Measurements from ENCODE around the gene RNF103. TPM values are rescaled to one million over a fixed set of nuclear protein-coding genes. Genes with fewer than 3 reads are reported as not detected.

The RNF103 gene
- total and polyA plus RNA-seq, 2 of the 13 experiments (the other 11 are each of a cell fraction or from before 2014, with no cell fraction given), result 19.8 to 21.1 TPM

DNA sequence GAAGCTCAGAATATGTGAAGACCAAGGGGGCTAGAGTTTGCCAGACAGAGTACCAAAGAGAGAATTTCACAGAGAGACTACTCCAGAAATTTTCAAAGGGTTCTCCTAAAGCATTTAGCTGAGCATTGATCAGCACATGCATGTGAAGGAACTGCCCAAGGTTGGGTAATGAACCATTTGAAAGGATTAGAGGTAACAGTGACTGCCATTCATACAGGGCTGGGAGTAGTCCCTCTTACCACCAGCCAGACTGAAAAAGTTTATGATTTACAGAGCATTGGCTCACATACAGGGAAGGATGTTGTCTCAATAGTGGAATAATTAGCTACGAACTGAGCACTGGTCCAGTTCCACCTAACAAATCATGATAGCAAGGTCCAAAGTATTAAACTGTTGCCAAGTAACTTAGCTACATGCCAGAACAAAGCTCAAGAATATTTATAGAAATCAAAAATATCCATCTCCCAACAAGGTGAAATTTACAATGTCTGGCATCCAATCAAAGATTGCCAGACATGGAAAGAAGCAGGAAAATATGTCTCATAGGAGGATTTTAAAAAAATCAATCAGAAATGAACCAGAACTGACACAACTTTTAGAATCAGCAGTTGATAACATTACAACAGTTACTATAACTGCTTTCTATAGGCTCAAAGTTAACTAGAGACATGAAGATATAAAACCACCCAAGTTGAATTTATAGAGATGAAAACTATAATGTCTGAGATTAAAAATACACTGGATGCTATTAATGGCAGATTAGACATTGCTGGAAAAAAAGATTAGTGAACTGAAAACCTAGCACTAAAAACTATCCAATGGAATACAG is 25.7 kb upstream of the RNF103 start (continued):
- TF ChIP-seq, protein P1, sequence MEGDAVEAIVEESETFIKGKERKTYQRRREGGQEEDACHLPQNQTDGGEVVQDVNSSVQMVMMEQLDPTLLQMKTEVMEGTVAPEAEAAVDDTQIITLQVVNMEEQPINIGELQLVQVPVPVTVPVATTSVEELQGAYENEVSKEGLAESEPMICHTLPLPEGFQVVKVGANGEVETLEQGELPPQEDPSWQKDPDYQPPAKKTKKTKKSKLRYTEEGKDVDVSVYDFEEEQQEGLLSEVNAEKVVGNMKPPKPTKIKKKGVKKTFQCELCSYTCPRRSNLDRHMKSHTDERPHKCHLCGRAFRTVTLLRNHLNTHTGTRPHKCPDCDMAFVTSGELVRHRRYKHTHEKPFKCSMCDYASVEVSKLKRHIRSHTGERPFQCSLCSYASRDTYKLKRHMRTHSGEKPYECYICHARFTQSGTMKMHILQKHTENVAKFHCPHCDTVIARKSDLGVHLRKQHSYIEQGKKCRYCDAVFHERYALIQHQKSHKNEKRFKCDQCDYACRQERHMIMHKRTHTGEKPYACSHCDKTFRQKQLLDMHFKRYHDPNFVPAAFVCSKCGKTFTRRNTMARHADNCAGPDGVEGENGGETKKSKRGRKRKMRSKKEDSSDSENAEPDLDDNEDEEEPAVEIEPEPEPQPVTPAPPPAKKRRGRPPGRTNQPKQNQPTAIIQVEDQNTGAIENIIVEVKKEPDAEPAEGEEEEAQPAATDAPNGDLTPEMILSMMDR (CRISPR knock-in tag; IDR thresholded peaks at IDR 0.05), result no peak
- no peak for TF ChIP-seq NBN (conservative IDR thresholded peaks at IDR 0.05)
- no peak for TF ChIP-seq ZNF234 (CRISPR knock-in tag; conservative IDR thresholded peaks at IDR 0.05)
- TF ChIP-seq XBP1 (CRISPR knock-in tag; IDR thresholded peaks at IDR 0.05), result no peak
- no peak for TF ChIP-seq HOXA7 (CRISPR knock-in tag; IDR thresholded peaks at IDR 0.05)
- peak; percentile 39; the same call in 1 of the 2 replicates for TF ChIP-seq RAD21 (CRISPR knock-in tag; IDR thresholded peaks at IDR 0.05)
- TF ChIP-seq ZNF607 (CRISPR knock-in tag; IDR thresholded peaks at IDR 0.05; ENCODE audit: borderline replicate concordance), result no peak
- TF ChIP-seq HNRNPK (IDR thresholded peaks at IDR 0.05; ENCODE audit: low read depth, low read length, poor library complexity, severe bottlenecking), result no peak
- TF ChIP-seq KDM3A (CRISPR knock-in tag; IDR thresholded peaks at IDR 0.05; ENCODE audit: low read depth), result no peak
- TF ChIP-seq, protein P2, sequence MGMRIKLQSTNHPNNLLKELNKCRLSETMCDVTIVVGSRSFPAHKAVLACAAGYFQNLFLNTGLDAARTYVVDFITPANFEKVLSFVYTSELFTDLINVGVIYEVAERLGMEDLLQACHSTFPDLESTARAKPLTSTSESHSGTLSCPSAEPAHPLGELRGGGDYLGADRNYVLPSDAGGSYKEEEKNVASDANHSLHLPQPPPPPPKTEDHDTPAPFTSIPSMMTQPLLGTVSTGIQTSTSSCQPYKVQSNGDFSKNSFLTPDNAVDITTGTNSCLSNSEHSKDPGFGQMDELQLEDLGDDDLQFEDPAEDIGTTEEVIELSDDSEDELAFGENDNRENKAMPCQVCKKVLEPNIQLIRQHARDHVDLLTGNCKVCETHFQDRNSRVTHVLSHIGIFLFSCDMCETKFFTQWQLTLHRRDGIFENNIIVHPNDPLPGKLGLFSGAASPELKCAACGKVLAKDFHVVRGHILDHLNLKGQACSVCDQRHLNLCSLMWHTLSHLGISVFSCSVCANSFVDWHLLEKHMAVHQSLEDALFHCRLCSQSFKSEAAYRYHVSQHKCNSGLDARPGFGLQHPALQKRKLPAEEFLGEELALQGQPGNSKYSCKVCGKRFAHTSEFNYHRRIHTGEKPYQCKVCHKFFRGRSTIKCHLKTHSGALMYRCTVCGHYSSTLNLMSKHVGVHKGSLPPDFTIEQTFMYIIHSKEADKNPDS (CRISPR knock-in tag; IDR thresholded peaks at IDR 0.05), result no peak
- peak; percentile 77; the same call in 1 of the 2 replicates for TF ChIP-seq ZBED4 (CRISPR knock-in tag; IDR thresholded peaks at IDR 0.05; ENCODE audit: borderline replicate concordance)
- TF ChIP-seq ZBTB38 (CRISPR knock-in tag; IDR thresholded peaks at IDR 0.05), result no peak
- TF ChIP-seq, protein P3, sequence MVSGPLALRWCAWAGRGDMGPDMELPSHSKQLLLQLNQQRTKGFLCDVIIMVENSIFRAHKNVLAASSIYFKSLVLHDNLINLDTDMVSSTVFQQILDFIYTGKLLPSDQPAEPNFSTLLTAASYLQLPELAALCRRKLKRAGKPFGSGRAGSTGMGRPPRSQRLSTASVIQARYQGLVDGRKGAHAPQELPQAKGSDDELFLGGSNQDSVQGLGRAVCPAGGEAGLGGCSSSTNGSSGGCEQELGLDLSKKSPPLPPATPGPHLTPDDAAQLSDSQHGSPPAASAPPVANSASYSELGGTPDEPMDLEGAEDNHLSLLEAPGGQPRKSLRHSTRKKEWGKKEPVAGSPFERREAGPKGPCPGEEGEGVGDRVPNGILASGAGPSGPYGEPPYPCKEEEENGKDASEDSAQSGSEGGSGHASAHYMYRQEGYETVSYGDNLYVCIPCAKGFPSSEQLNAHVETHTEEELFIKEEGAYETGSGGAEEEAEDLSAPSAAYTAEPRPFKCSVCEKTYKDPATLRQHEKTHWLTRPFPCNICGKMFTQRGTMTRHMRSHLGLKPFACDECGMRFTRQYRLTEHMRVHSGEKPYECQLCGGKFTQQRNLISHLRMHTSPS (CRISPR knock-in tag; IDR thresholded peaks at IDR 0.05; ENCODE audit: low read depth), result no peak
- TF ChIP-seq ZNF17 (CRISPR knock-in tag; IDR thresholded peaks at IDR 0.05), result no peak

Data from HepG2 (cell line).